ENCODE measurements around the gene DGCR8.
"Not testable (repeated sequence)": the region's sequence is repeated elsewhere in the genome, so short reads cannot be mapped to it uniquely, and the experiment has no call there.

DGCR8 gene

GRCh38 chr22:20066617-20067383, 13.2 kb upstream of the DGCR8 start:
- DNase-seq (ENCODE audit: low read depth) = no peak

GRCh38 chr22:20067384-20067682, 12.7 kb upstream of the DGCR8 start:
- DNase-seq (ENCODE audit: low read depth) = not testable (repeated sequence)

- no peak for DNase-seq (ENCODE audit: low read depth)
Measured at GRCh38 chr22:20068640-20069039, 11.4 kb upstream of the DGCR8 start.

- DNase-seq (ENCODE audit: low read depth) = no peak
Measured at GRCh38 chr22:20069331-20070042, 10.6 kb upstream of the DGCR8 start.

DNA sequence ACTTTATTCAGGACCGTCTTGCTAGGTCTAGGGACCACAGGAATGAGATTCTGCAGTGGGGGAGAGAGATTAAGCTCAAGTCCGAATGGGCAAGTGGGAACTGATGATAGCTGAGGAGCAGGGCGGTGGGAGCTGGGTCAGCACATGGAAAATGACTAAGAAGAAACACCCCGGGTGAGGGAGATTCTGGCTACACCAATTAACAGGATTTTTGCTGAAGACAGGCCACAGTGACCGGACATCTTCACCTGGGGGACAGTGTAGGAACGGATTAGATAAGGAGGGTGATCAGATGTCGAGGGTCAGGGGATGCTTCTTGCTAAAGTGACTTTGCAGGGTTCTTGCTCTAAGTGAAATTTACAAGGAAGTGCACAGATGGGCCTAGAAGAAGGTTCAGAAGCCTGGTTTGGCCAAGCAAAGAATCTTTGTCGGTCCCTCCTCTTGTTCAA, 8.5 kb upstream of the DGCR8 start:
- DNase-seq (ENCODE audit: low read depth) = no peak

DNA sequence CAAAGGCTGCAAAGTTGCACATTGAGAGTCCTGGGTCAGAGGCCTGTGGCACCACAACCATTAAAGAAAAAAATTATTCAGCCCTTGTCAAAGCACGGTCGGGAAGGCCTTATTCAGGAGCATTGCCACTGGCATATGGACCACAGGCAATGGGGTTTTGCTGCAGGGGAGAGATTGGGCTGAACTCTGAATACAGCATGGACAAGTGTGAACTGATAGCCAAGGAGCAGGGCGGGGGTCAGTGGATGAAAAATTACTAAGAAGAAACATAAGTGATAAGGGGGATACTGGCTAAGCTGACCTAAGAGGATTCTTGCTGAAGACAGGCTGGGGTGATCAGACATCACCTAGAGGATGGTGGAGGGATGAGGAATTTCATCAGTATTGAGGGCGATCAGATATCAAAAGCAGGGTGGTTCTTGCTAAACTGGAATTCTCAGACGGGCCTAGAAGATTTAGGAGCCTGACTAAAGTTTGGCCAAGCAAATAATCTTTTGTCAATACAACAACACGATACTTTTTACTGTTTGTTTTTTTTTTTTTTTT, 3.3 kb upstream of the DGCR8 start:
- DNase-seq (ENCODE audit: low read depth) = no peak

DNA sequence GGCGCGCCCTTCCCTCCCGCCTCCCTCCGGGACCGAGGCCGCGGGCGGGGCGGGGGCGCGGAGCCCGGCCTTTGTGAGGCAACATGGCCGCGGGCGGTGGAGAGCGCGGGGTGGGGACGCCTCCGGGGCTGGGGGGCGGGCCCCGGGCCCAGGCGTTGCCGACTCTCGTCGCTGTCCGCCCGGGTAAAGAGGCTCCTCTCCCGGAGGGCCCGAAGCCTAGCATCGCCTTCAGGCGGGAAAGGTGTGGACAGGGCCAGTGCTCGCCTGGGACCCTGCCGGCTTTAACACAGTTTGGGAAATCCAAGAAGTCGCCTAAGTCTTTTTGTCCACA, 369 bp downstream of the DGCR8 start:
- peak; percentile 66 for DNase-seq (ENCODE audit: low read depth)

- DNase-seq (ENCODE audit: low read depth) = no peak
Measured at GRCh38 chr22:20080776-20081654, 974 bp downstream of the DGCR8 start.

DNA sequence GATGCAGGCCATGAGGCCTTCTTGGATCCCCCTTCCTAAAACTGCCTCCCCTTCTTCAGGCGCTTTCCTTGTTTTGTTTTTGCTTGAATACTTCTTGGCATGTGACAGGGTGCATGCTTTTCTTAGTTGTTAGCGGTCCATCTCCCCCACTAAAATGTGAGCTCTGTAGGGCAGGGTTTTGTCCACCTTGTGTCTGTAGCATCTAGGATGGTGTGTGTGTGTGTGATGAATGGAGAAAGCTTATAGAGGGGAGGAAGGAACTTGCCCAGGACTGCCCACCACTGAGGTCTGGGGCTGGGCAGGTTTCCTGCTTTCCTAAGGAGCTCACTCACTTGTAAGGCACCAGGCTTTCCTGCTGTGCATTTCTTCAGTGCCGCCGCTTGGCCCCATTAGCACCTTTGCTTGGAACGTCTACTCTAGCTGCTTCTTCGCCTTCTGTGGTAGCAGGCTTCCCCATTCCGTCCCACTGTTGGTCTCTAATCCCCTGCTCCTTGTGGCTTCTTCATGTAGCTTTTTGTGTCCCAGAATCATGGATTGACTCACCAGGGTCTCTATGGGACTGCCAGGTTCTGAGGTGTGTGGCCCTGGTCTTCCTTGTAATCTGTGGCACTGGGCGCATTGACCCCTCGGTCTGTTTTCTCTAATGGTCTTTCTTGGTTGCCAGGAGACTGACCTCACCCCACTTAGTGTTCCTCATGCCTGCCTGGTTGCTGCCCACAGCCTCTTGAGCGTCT, 3.3 kb downstream of the DGCR8 start:
- DNase-seq (ENCODE audit: low read depth) = no peak

GRCh38 chr22:20083891-20084546, 4.0 kb downstream of the DGCR8 start:
- no peak for DNase-seq (ENCODE audit: low read depth)

GRCh38 chr22:20084547-20085413, 4.7 kb downstream of the DGCR8 start:
- DNase-seq (ENCODE audit: low read depth) = no peak

DNA sequence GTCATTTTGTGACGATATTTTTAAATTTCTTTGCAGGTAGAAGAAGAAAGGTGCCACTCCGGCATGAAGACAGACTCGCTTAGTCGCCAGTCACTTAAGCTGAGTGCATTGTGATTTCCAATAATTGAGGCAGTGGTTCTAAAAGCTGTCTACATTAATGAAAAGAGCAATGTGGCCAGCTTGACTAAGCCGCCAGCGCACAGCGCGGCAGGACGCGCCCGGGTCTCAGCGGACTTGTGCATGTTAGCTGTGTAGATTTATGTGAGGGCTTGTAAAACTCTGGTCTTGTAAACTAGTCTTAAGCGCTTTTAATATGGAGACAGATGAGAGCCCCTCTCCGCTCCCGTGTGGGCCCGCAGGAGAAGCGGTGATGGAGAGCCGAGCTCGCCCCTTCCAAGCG, 5.6 kb downstream of the DGCR8 start:
- no peak for DNase-seq (ENCODE audit: low read depth)

GRCh38 chr22:20086101-20086599, 6.1 kb downstream of the DGCR8 start:
- DNase-seq (ENCODE audit: low read depth) = no peak

- DNase-seq (ENCODE audit: low read depth) = no peak
Measured at GRCh38 chr22:20086763-20087162, 6.7 kb downstream of the DGCR8 start.

- no peak for DNase-seq (ENCODE audit: low read depth)
Measured at GRCh38 chr22:20087319-20088262, 7.5 kb downstream of the DGCR8 start.

GRCh38 chr22:20088263-20088648, 8.2 kb downstream of the DGCR8 start:
- DNase-seq (ENCODE audit: low read depth) = no peak

GRCh38 chr22:20089226-20089976, 9.4 kb downstream of the DGCR8 start:
- DNase-seq (ENCODE audit: low read depth) = no peak
